NCI-H446 treated with DMSO at 0.1 percent for 48 hours (cell line): ENCODE measurements around the gene SART3.

Source experiments
- DNase-seq: peaks from one replicate; lab custom pipeline; 2025; lab: John Stamatoyannopoulos, UW

Gene SART3, protein sequence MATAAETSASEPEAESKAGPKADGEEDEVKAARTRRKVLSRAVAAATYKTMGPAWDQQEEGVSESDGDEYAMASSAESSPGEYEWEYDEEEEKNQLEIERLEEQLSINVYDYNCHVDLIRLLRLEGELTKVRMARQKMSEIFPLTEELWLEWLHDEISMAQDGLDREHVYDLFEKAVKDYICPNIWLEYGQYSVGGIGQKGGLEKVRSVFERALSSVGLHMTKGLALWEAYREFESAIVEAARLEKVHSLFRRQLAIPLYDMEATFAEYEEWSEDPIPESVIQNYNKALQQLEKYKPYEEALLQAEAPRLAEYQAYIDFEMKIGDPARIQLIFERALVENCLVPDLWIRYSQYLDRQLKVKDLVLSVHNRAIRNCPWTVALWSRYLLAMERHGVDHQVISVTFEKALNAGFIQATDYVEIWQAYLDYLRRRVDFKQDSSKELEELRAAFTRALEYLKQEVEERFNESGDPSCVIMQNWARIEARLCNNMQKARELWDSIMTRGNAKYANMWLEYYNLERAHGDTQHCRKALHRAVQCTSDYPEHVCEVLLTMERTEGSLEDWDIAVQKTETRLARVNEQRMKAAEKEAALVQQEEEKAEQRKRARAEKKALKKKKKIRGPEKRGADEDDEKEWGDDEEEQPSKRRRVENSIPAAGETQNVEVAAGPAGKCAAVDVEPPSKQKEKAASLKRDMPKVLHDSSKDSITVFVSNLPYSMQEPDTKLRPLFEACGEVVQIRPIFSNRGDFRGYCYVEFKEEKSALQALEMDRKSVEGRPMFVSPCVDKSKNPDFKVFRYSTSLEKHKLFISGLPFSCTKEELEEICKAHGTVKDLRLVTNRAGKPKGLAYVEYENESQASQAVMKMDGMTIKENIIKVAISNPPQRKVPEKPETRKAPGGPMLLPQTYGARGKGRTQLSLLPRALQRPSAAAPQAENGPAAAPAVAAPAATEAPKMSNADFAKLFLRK

DNA sequence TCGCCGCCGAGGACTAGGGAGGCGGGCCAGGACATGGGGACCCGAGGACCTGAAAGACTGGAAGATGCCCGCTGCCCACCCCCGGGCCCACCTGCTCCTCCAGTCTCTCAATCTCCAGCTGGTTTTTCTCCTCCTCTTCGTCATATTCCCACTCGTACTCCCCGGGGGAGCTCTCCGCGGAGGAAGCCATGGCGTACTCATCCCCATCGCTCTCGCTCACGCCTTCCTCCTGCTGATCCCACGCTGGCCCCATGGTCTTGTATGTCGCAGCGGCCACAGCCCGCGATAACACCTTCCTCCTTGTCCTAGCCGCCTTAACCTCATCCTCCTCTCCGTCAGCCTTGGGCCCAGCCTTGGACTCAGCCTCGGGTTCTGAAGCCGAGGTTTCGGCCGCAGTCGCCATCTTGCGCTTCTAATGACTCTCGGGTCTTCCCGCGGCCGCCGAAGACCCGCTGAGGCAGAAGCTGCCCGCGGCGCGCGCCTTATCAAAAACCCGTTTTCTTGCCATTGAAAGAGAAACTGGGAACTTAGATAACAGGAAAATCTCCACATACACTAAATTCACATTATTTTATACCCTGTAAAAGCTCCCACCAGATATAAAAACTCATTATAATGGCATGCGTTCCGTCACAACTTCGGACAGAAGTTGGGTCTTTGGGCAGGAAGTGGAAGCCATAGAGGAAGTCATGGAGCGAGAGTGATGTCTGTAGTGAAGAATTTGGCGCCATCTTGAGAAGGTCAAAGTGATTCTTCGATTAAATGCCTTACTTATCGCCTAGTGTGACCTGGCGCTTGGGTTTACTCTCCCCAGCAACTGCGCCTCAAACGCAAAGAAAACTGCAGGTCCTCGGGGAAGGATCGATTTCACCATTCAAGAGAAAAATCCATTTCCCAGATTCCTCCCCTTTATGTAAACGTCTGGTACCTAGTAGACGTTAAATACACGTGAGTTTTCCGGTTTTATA, at the start of gene SART3:
Gene SART3 (minus strand): TSS at position 422 of the 968 bp plus-strand sequence. CDS start 19 bp downstream, at position 403.
- peak; percentile 79 for DNase-seq

GRCh38 chr12:108610336-108610815, 49.4 kb upstream of the SART3 start:
- DNase-seq: no peak

DNA sequence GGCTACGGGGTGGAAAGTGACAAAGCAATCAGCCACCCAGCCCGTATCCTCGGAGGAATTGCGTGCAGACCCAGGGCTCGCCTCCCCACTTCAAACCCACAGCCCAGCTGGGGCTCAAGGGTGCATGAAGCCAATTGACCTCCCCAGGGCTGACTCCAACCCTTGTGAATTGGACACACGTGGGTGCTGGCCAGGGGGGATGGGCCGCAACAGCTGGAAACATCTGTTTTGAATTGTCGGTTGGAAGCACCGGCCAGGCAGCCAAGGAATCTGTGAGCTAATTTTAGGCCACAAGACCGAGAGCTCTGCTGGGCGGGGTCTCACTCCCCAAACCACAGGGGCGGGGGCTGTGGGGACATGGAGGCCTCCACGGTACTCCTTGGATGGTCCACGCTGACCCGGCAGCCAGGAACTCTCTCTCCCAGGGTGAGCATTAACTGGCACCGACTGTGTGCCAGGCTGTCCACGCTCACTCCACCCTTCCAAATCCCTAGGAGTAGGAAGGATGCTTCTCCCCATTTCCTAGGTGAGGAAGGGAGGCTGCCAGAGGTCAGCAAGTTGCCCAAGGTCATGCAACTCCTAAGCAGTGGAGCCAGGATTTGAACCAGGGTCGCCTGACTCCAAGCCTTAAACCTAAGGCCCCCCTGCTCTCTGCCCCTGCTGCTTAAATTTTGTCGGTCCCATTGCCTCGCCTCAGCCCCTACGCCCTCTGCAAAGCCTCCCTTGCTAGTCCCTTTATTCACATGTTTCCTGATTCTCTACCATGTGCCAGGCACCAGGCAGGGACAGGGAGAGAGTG, 48.8 kb upstream of the SART3 start:
- no peak for DNase-seq

GRCh38 chr12:108608616-108609015, 47.6 kb upstream of the SART3 start:
- DNase-seq: no peak

DNA sequence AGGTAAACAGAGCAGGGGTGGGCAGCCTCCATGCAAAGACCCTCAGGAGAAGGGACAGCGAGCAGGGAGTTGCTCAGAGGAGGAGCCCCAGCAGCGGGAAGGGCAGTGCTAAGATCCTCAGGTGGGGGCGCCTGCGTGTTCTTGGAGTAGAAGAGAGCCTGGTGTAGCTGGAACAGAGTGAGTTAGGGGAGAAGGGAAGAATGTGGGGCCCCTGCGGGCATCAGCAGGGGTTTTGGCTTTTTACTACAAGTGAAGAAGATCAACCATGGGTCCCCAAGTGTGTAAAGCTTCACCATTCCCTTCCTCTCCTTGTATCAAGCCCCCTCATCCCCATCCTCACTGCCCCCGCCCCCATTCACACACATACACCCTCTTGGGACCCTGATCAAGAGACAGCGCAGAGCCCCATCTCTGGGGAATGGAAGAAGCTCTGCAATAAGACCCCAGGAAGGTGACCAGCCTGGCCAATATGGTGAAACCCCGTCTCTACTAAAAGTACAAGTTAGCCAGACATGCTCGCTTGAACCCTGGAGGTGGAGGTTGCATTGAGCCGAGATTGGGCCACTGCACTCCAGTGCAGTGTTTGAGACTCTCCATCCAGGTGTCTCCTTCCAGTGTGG, 47.1 kb upstream of the SART3 start:
- no peak for DNase-seq

DNA sequence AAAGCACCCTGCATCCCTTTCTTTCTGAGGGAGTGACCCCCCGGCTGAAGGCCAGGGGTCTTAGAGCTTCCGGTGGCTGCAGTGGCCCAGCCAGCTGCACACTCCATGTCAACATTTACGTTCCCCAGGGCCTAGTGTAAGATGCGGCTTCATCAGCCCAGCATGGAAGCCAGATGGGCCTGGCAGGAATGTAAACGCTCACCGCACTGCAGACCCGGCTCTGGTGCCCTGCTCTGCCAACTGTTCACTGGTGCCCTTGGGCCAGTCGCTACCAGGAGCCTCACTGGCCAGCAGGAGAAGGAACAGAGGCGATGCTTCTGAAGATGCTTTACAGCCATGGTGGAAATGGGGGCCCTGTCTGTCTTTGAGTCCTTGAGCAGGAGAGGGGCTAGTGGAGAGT, 45.5 kb upstream of the SART3 start:
- DNase-seq: no peak

GRCh38 chr12:108605690-108606406, 44.9 kb upstream of the SART3 start:
- no peak for DNase-seq

GRCh38 chr12:108605000-108605689, 44.2 kb upstream of the SART3 start:
- no peak for DNase-seq

GRCh38 chr12:108604208-108604941, 43.4 kb upstream of the SART3 start:
- no peak for DNase-seq

DNA sequence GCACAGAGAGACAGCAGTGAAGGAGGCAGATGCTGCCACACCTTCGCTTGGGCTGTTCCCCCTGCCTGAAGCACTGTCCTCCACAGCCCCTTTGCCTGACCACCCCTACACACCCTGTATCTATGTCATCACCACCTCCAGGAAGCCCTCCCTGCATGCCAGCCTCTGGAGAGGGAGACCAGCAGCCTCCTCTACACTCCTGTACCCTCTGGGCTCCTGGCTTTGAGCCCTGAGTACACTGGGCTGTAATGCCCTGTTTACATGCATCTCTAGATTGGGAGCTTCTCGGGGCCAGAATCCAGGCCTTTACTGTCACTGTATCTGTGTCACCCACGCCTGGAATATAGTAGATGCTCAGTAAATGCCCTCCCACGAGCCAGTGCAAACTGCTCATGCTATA, 42.8 kb upstream of the SART3 start:
- no peak for DNase-seq

DNA sequence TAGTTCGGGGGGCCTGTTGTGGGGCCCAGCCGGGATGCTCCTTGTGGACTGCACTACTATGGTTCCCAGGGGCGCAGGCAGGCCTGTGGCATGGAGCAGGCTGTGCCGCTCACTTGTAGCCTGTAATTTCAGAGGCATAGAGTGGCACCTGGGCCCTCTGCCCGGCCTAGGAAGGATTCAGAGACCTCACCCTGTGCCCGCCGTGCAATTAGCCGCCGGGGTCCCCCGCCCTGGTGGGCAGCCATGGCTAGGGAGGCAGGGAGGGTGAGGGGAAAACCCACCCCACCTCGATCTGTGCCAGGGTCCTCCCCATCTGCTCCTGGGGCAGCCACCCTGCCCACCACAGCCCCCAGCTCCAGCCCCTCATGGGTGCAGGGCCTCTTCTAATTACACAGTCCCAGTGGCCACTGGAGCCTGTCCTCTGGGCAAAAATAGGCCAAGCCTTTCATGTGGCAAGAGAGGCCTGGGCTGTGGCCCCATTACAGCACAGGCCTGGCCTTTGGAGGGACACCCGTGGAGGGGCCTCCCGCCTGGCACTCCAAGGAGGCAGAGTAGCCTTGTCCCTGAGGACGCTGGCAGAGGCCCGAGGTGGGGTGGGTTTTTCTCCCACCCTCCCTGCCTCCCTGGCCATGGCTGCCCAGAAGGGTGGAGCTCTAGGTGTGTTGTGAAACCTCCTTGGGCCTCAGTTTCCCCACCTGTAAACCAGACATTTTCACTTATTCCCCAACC, 42.2 kb upstream of the SART3 start:
- no peak for DNase-seq

GRCh38 chr12:108602209-108602705, 41.3 kb upstream of the SART3 start:
- no peak for DNase-seq

- DNase-seq: no peak
Observed at GRCh38 chr12:108600702-108601007, 39.7 kb upstream of the SART3 start.

- no peak for DNase-seq
Observed at GRCh38 chr12:108599948-108600701, 39.2 kb upstream of the SART3 start.

- no peak for DNase-seq
Observed at GRCh38 chr12:108599541-108599940, 38.6 kb upstream of the SART3 start.

DNA sequence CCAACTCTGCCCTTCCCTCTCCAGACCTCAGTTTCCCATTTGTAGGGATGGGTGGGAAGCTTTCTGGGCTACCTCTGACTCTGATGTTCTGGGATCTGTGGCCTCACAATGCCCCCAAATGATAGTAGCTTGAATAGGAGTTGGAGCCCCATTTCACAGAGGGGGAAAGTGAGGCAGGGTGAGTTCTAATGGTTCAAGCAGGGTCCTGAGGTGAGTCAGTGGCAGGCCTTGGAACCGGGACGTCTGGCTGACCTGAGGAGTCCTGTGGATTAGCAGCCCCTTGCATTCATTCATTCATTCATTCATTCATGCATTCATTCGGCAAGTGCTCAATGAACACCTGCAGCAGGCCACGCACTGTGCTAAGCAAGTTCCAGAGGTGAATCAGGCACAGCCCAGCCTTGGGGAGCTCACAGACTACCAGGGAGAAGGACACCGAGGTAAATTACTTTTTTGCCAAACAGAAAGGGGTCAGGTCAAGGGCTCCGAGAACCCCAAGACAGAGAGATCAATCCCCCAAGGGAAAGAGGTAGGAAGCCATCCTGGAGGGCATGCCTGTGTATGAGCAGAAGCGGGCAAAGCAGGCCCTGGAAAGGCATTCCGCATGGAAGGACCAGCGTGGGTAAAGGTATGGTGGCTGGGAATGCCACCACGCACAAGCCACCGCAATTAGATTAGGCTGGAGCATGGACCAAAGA, 37.7 kb upstream of the SART3 start:
- DNase-seq: no peak
